ENCODE results near the gene SEC63. TPM values are rescaled to one million over a fixed set of nuclear protein-coding genes. Genes with fewer than 3 reads are reported as not detected.
"Not testable (repeated sequence)": the region's sequence is repeated elsewhere in the genome, so short reads cannot be mapped to it uniquely, and the experiment has no call there.

Gene SEC63
- total RNA-seq, 1 donor from 2014 or later: 311 TPM

GRCh38 chr6:107866606-107867301, 91.3 kb downstream of the SEC63 start:
- TF ChIP-seq, protein P1, sequence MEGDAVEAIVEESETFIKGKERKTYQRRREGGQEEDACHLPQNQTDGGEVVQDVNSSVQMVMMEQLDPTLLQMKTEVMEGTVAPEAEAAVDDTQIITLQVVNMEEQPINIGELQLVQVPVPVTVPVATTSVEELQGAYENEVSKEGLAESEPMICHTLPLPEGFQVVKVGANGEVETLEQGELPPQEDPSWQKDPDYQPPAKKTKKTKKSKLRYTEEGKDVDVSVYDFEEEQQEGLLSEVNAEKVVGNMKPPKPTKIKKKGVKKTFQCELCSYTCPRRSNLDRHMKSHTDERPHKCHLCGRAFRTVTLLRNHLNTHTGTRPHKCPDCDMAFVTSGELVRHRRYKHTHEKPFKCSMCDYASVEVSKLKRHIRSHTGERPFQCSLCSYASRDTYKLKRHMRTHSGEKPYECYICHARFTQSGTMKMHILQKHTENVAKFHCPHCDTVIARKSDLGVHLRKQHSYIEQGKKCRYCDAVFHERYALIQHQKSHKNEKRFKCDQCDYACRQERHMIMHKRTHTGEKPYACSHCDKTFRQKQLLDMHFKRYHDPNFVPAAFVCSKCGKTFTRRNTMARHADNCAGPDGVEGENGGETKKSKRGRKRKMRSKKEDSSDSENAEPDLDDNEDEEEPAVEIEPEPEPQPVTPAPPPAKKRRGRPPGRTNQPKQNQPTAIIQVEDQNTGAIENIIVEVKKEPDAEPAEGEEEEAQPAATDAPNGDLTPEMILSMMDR (IDR thresholded peaks at IDR 0.05; ENCODE audit: partially characterized antibody, unreplicated experiment): peak; percentile 55
- DNase-seq: no peak
- H3K9me3 Mint-ChIP-seq (ENCODE audit: unreplicated experiment): peaks cover 3% of the 10 kb centered on the region
- peaks cover 16% of the 10 kb centered on the region for H3K4me1 Mint-ChIP-seq (ENCODE audit: low read depth, unreplicated experiment)
- no peak overlapping the region for H3K27ac Mint-ChIP-seq (ENCODE audit: unreplicated experiment)
- no peaks in the 10 kb centered on the region for H3K27me3 Mint-ChIP-seq (ENCODE audit: unreplicated experiment)
- H3K36me3 Mint-ChIP-seq (ENCODE audit: unreplicated experiment): no peaks in the 10 kb centered on the region
- H3K4me3 Mint-ChIP-seq (ENCODE audit: unreplicated experiment): no peak overlapping the region

DNA sequence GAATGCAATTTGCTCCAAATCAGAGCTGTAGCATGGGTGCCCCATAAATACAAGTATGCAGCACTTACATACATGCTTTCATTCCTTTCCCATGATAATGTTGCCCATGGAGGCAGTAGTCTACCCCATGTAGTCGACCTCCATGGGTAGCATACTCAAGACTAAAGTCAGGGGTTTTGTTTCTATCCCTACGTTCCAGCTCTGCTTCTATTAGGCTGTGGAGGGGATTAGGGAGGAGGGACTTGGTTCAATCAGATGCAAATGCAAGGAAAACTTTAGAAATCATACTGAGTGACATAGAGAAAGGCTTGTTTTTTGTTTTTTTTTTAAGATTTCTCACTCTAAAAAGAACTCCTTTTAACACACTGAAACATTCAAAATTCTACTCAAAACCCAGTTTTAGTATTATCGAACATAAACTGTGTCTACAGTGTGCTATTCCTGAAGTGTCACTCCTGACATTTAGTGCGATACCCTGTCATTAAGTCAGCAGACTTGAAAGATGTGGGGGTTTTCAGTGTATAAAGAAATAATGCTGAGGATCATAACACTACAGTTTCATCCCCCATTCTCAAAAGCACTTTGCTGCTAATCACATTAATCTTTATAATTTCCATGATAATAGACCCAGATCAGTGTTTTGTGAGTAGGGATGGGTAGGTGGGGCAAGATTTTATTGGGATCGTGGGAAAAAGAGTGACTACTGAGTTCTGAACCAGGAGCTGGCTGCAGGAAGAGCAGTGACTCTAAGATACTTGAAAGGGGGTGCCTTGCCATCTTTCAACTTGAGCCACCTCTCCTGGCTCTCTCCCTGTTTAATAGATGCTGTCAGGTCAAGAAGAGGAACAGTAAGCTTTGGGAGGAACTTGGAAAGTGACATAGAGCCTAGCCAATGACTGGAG, 93.5 kb downstream of the SEC63 start:
- H3K36me3 Mint-ChIP-seq (ENCODE audit: unreplicated experiment): peaks cover under 1% of the 10 kb centered on the region
- H3K4me3 Mint-ChIP-seq (ENCODE audit: unreplicated experiment): no peak overlapping the region
- peaks cover 5% of the 10 kb centered on the region for H3K4me1 Mint-ChIP-seq (ENCODE audit: low read depth, unreplicated experiment)
- H3K9me3 Mint-ChIP-seq (ENCODE audit: unreplicated experiment): peaks cover 3% of the 10 kb centered on the region
- H3K27ac Mint-ChIP-seq (ENCODE audit: unreplicated experiment): no peak overlapping the region
- no peak for DNase-seq
- TF ChIP-seq, protein P1 (IDR thresholded peaks at IDR 0.05; ENCODE audit: partially characterized antibody, unreplicated experiment): no peak
- peaks cover 2% of the 10 kb centered on the region for H3K27me3 Mint-ChIP-seq (ENCODE audit: unreplicated experiment)

- H3K9me3 Mint-ChIP-seq (ENCODE audit: unreplicated experiment): peaks cover 3% of the 10 kb centered on the region
- H3K36me3 Mint-ChIP-seq (ENCODE audit: unreplicated experiment): peaks cover 4% of the 10 kb centered on the region
- H3K27ac Mint-ChIP-seq (ENCODE audit: unreplicated experiment): no peak overlapping the region
- DNase-seq: no peak
- peaks cover 5% of the 10 kb centered on the region for H3K4me1 Mint-ChIP-seq (ENCODE audit: low read depth, unreplicated experiment)
- TF ChIP-seq, protein P1 (IDR thresholded peaks at IDR 0.05; ENCODE audit: partially characterized antibody, unreplicated experiment): no peak
- H3K4me3 Mint-ChIP-seq (ENCODE audit: unreplicated experiment): no peak overlapping the region
- peaks cover 4% of the 10 kb centered on the region for H3K27me3 Mint-ChIP-seq (ENCODE audit: unreplicated experiment)
These were observed 95.6 kb downstream of the SEC63 start for GRCh38 chr6:107862383-107862782.

- DNase-seq; H3K27ac Mint-ChIP-seq (ENCODE audit: unreplicated experiment); H3K4me3 Mint-ChIP-seq (ENCODE audit: unreplicated experiment); H3K4me1 Mint-ChIP-seq (ENCODE audit: low read depth, unreplicated experiment); H3K27me3 Mint-ChIP-seq (ENCODE audit: unreplicated experiment); H3K36me3 Mint-ChIP-seq (ENCODE audit: unreplicated experiment); H3K9me3 Mint-ChIP-seq (ENCODE audit: unreplicated experiment): not testable (repeated sequence)
These were observed 97.0 kb downstream of the SEC63 start for GRCh38 chr6:107860963-107861362.

- H3K4me1 Mint-ChIP-seq (ENCODE audit: low read depth, unreplicated experiment); H3K36me3 Mint-ChIP-seq (ENCODE audit: unreplicated experiment); H3K4me3 Mint-ChIP-seq (ENCODE audit: unreplicated experiment); DNase-seq; H3K9me3 Mint-ChIP-seq (ENCODE audit: unreplicated experiment); H3K27me3 Mint-ChIP-seq (ENCODE audit: unreplicated experiment); H3K27ac Mint-ChIP-seq (ENCODE audit: unreplicated experiment): not testable (repeated sequence)
These were observed 97.9 kb downstream of the SEC63 start for GRCh38 chr6:107860144-107860543.

GRCh38 chr6:107853230-107853629, 104.8 kb downstream of the SEC63 start:
- no peak overlapping the region for H3K4me3 Mint-ChIP-seq (ENCODE audit: unreplicated experiment)
- no peak for DNase-seq
- no peak overlapping the region for H3K27ac Mint-ChIP-seq (ENCODE audit: unreplicated experiment)
- TF ChIP-seq, protein P1 (IDR thresholded peaks at IDR 0.05; ENCODE audit: partially characterized antibody, unreplicated experiment): no peak
- peaks cover 5% of the 10 kb centered on the region for H3K9me3 Mint-ChIP-seq (ENCODE audit: unreplicated experiment)
- peaks cover 7% of the 10 kb centered on the region for H3K36me3 Mint-ChIP-seq (ENCODE audit: unreplicated experiment)
- peaks cover 2% of the 10 kb centered on the region for H3K27me3 Mint-ChIP-seq (ENCODE audit: unreplicated experiment)
- no peaks in the 10 kb centered on the region for H3K4me1 Mint-ChIP-seq (ENCODE audit: low read depth, unreplicated experiment)

Measured in glutamatergic neuron (in vitro differentiated cells).